HG03039 (cell line): Measurements from ENCODE around the gene RSU1.

Experiments used
- ATAC-seq: cut with Tn5 transposase; IDR thresholded peaks from one replicate; pipeline ENCODE4 v1.9.1; 2021; ENCODE audit warnings: mild to moderate bottlenecking, moderate library complexity; ENCODE audit not compliant: unreplicated experiment

The RSU1 gene

GRCh38 chr10:16544099-16544498, 273.1 kb downstream of the RSU1 start:
- no peak for ATAC-seq
